MM.1S (cell line): ENCODE results near the gene PROK2.

Experiments used
- DNase-seq: peaks from one replicate; pipeline ENCODE4 v3.0.0-alpha.2; 2015
- H2AFZ ChIP-seq: fragments of 300-600 bp; sonication (generic); 2 replicates; pipeline ENCODE4 v1.6.0; 2016; ENCODE audit warnings: antibody characterized with exemption, low read length
- H3F3A ChIP-seq: fragments of 300-600 bp; sonication (generic); 2 replicates; pipeline ENCODE4 v1.6.1; 2016; ENCODE audit warnings: mild to moderate bottlenecking, antibody characterized with exemption, low read length, moderate library complexity, mixed read lengths; ENCODE audit not compliant: insufficient read depth
- H3K27ac ChIP-seq: fragments of 300-600 bp; sonication (generic); 2 replicates; pipeline ENCODE4 v1.5.1; 2016; ENCODE audit warnings: mild to moderate bottlenecking, low read length
- H3K27me3 ChIP-seq: fragments of 300-600 bp; sonication (generic); replicated peaks from 2 replicates; pipeline ENCODE4 v1.6.0; 2016; ENCODE audit warnings: low read length; ENCODE audit not compliant: insufficient read depth
- H3K36me3 ChIP-seq: fragments of 300-600 bp; sonication (generic); replicated peaks from 2 replicates; pipeline ENCODE4 v1.6.1; 2016; ENCODE audit warnings: mild to moderate bottlenecking, low read length, mixed read lengths; ENCODE audit not compliant: insufficient read depth
- H3K4me1 ChIP-seq: fragments of 300-600 bp; sonication (generic); 2 replicates; pipeline ENCODE4 v1.6.1; 2016; ENCODE audit warnings: low read length, mixed read lengths
- H3K4me2 ChIP-seq: fragments of 300-600 bp; sonication (generic); 2 replicates; pipeline ENCODE4 v1.6.0; 2016; ENCODE audit warnings: low read depth, low read length
- H3K4me3 ChIP-seq: fragments of 300-600 bp; sonication (generic); 2 replicates; pipeline ENCODE4 v1.5.1; 2016; ENCODE audit warnings: low read length, mixed read lengths
- H3K79me2 ChIP-seq: fragments of 300-600 bp; sonication (generic); 2 replicates; pipeline ENCODE4 v1.6.1; 2016; ENCODE audit warnings: mixed run types, low read length, mixed read lengths
- H3K9ac ChIP-seq: fragments of 300-600 bp; sonication (generic); 2 replicates; pipeline ENCODE4 v1.6.1; 2016; ENCODE audit warnings: low read length, mixed read lengths
- H3K9me2 ChIP-seq: fragments of 300-600 bp; sonication (generic); replicated peaks from 2 replicates; pipeline ENCODE4 v1.6.1; 2016; ENCODE audit warnings: mild to moderate bottlenecking, low read length, mixed read lengths; ENCODE audit not compliant: insufficient read depth
- H3K9me3 ChIP-seq: fragments of 300-600 bp; sonication (generic); replicated peaks from 2 replicates; pipeline ENCODE4 v1.6.1; 2016; ENCODE audit warnings: mild to moderate bottlenecking, low read length, mixed read lengths; ENCODE audit not compliant: insufficient read depth
- H4K20me1 ChIP-seq: fragments of 300-600 bp; sonication (generic); 2 replicates; pipeline ENCODE4 v1.6.1; 2016; ENCODE audit warnings: mild to moderate bottlenecking, low read length, moderate library complexity, mixed read lengths; ENCODE audit not compliant: insufficient read depth
- CTCF ChIP-seq: fragments of 300-600 bp; sonication (generic); IDR thresholded peaks from 2 replicates; pipeline ENCODE4 v1.5.1; 2016; ENCODE audit warnings: antibody characterized with exemption, low read length, mixed read lengths
- EZH2 ChIP-seq: fragments of 300-600 bp; sonication (generic); optimal IDR thresholded peaks from 2 replicates; pipeline ENCODE3; 2017; ENCODE audit warnings: low read depth, mild to moderate bottlenecking, antibody characterized with exemption, low read length, mixed read lengths
- EZH2phosphoT487 ChIP-seq: fragments of 300-600 bp; sonication (generic); IDR thresholded peaks from 2 replicates; pipeline ENCODE4 v1.6.1; 2018; ENCODE audit warnings: antibody characterized with exemption, low read length

PROK2 gene

GRCh38 chr3:71724584-71725270, 60.2 kb downstream of the PROK2 start:
- Histone ChIP-seq H3K36me3 (no peaks in the 10 kb centered on the region), H3K27ac (peak overlapping the region; percentile 84), H3K9ac (peak overlapping the region; percentile 87), H3K79me2 (peaks cover 42% of the 10 kb centered on the region), H3K4me2 (peak overlapping the region; percentile 91), H3K4me1 (peaks cover 28% of the 10 kb centered on the region), H3K9me3 (no peaks in the 10 kb centered on the region), H3K9me2 (no peaks in the 10 kb centered on the region), H3K27me3 (no peaks in the 10 kb centered on the region), H4K20me1 (no peaks in the 10 kb centered on the region), H3F3A (peaks cover 22% of the 10 kb centered on the region), H2AFZ (peak overlapping the region; percentile 72), H3K4me3 (peak overlapping the region; percentile 92)
- no peak for TF ChIP-seq CTCF
- TF ChIP-seq EZH2: no peak
- TF ChIP-seq EZH2phosphoT487: no peak
- peak; percentile 26 for DNase-seq

GRCh38 chr3:71724171-71724453, 60.8 kb downstream of the PROK2 start:
- Histone ChIP-seq H3K36me3 (no peaks in the 10 kb centered on the region), H3K27me3 (no peaks in the 10 kb centered on the region), H3F3A (peaks cover 22% of the 10 kb centered on the region), H4K20me1 (no peaks in the 10 kb centered on the region), H3K27ac (peak overlapping the region; percentile 84), H3K9me3 (no peaks in the 10 kb centered on the region), H3K79me2 (peaks cover 48% of the 10 kb centered on the region), H3K4me1 (peaks cover 28% of the 10 kb centered on the region), H3K9me2 (no peaks in the 10 kb centered on the region), H3K9ac (peak overlapping the region; percentile 87), H2AFZ (peak overlapping the region; percentile 72), H3K4me2 (peak overlapping the region; percentile 91), H3K4me3 (peak overlapping the region; percentile 92)
- DNase-seq: no peak
- no peak for TF ChIP-seq EZH2
- TF ChIP-seq EZH2phosphoT487: no peak

- no peaks in the 10 kb centered on the region for H3K27me3 ChIP-seq
Observed at GRCh38 chr3:71723452-71724170, 61.3 kb downstream of the PROK2 start.

More at GRCh38 chr3:71723452-71724170, 61.3 kb downstream of the PROK2 start:
- Histone ChIP-seq H3K27ac (peak overlapping the region; percentile 84), H4K20me1 (no peaks in the 10 kb centered on the region), H3K9ac (peak overlapping the region; percentile 87), H3K9me2 (no peaks in the 10 kb centered on the region), H3K79me2 (peaks cover 53% of the 10 kb centered on the region), H3K4me3 (peak overlapping the region; percentile 92), H2AFZ (no peak overlapping the region), H3K4me2 (peak overlapping the region; percentile 91), H3K4me1 (peaks cover 28% of the 10 kb centered on the region), H3K36me3 (no peaks in the 10 kb centered on the region), H3K9me3 (no peaks in the 10 kb centered on the region), H3F3A (peaks cover 22% of the 10 kb centered on the region)
- TF ChIP-seq EZH2: no peak
- TF ChIP-seq EZH2phosphoT487: no peak
- no peak for TF ChIP-seq CTCF
- DNase-seq: peak; percentile 94
